ENCODE results near the gene RPS21. TPM values are rescaled to one million over a fixed set of nuclear protein-coding genes. Genes with fewer than 3 reads are reported as not detected.

RPS21 gene
- total RNA-seq, 2 experiments from 2014 or later = 2,670 to 2,760 TPM

- ATAC-seq = no peak
- TF ChIP-seq, protein P1, sequence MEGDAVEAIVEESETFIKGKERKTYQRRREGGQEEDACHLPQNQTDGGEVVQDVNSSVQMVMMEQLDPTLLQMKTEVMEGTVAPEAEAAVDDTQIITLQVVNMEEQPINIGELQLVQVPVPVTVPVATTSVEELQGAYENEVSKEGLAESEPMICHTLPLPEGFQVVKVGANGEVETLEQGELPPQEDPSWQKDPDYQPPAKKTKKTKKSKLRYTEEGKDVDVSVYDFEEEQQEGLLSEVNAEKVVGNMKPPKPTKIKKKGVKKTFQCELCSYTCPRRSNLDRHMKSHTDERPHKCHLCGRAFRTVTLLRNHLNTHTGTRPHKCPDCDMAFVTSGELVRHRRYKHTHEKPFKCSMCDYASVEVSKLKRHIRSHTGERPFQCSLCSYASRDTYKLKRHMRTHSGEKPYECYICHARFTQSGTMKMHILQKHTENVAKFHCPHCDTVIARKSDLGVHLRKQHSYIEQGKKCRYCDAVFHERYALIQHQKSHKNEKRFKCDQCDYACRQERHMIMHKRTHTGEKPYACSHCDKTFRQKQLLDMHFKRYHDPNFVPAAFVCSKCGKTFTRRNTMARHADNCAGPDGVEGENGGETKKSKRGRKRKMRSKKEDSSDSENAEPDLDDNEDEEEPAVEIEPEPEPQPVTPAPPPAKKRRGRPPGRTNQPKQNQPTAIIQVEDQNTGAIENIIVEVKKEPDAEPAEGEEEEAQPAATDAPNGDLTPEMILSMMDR (IDR thresholded peaks at IDR 0.05) = no peak
- no peak for DNase-seq
- ChIA-PET POLR2A (interaction anchor here (0.8 to 2.1 kb wide), 3 partner anchors 20 to 1474 kb away, joined by 3 to 4 read pairs (median 4); partner anchors contain the start of gene RPS21), CTCF (interaction anchor here (2.0 kb wide), 1 partner anchor 15 kb away, joined by 6 read pairs; no protein-coding TSS in a partner anchor)
- no peaks in the 10 kb centered on the region for H3K9me3 Mint-ChIP-seq
- no peak within 1 kb of the TSS for H3K27ac Mint-ChIP-seq
- intact Hi-C loops (cut with micrococcal nuclease) = no loop called here
- no peak within 1 kb of the TSS for H3K4me3 Mint-ChIP-seq
- H3K4me1 Mint-ChIP-seq (ENCODE audit: low read depth) = peaks cover 5% of the 10 kb centered on the region
- peaks cover 27% of the 10 kb centered on the region for H3K27me3 Mint-ChIP-seq
- H3K36me3 Mint-ChIP-seq (ENCODE audit: low read depth) = no peaks in the 10 kb centered on the region
Observed at GRCh38 chr20:62367136-62367632, 19.7 kb upstream of the RPS21 start, which contains the start of gene LAMA5. Gene LAMA5, minus strand, starts transcription at chr20:62367312. Its CDS starts 67 bp downstream, at chr20:62367245.

- intact Hi-C loops (cut with micrococcal nuclease) = no loop called here
- Mint-ChIP-seq H3K27ac (no peak overlapping the region), H3K9me3 (no peaks in the 10 kb centered on the region), H3K36me3 (ENCODE audit: low read depth) (no peaks in the 10 kb centered on the region), H3K4me1 (ENCODE audit: low read depth) (peaks cover 5% of the 10 kb centered on the region), H3K27me3 (peaks cover 27% of the 10 kb centered on the region), H3K4me3 (no peak overlapping the region)
- ATAC-seq = no peak
- CTCF ChIA-PET = interaction anchor here (2.0 kb wide), 2 partner anchors 15 to 67 kb away, joined by 6 read pairs; no protein-coding TSS in a partner anchor
- peak; percentile 24 for DNase-seq
- TF ChIP-seq, protein P1 (IDR thresholded peaks at IDR 0.05) = no peak
- POLR2A ChIA-PET = interaction anchor here (0.8 to 2.1 kb wide), 3 partner anchors 19 to 1473 kb away, joined by 3 to 4 read pairs (median 4); partner anchors contain the start of gene RPS21
Observed at GRCh38 chr20:62367633-62368391, 19.1 kb upstream of the RPS21 start.

GRCh38 chr20:62368392-62368975, 18.4 kb upstream of the RPS21 start:
- TF ChIP-seq, protein P1 (IDR thresholded peaks at IDR 0.05) = no peak
- no peak overlapping the region for H3K27ac Mint-ChIP-seq
- no peak overlapping the region for H3K4me3 Mint-ChIP-seq
- intact Hi-C loops (cut with micrococcal nuclease) = no loop called here
- ChIA-PET CTCF (interaction anchor here (1.0 to 2.0 kb wide), 3 partner anchors 12 to 68 kb away, joined by 3 to 6 read pairs (median 6); no protein-coding TSS in a partner anchor), POLR2A (interaction anchor here (0.6 to 1.6 kb wide), 2 partner anchors 18 to 21 kb away, joined by 3 to 4 read pairs; partner anchors contain the start of gene RPS21)
- DNase-seq (no peak), ATAC-seq (no peak)
- peaks cover 5% of the 10 kb centered on the region for H3K4me1 Mint-ChIP-seq (ENCODE audit: low read depth)
- H3K9me3 Mint-ChIP-seq = no peaks in the 10 kb centered on the region
- peaks cover 29% of the 10 kb centered on the region for H3K27me3 Mint-ChIP-seq
- no peaks in the 10 kb centered on the region for H3K36me3 Mint-ChIP-seq (ENCODE audit: low read depth)

DNA sequence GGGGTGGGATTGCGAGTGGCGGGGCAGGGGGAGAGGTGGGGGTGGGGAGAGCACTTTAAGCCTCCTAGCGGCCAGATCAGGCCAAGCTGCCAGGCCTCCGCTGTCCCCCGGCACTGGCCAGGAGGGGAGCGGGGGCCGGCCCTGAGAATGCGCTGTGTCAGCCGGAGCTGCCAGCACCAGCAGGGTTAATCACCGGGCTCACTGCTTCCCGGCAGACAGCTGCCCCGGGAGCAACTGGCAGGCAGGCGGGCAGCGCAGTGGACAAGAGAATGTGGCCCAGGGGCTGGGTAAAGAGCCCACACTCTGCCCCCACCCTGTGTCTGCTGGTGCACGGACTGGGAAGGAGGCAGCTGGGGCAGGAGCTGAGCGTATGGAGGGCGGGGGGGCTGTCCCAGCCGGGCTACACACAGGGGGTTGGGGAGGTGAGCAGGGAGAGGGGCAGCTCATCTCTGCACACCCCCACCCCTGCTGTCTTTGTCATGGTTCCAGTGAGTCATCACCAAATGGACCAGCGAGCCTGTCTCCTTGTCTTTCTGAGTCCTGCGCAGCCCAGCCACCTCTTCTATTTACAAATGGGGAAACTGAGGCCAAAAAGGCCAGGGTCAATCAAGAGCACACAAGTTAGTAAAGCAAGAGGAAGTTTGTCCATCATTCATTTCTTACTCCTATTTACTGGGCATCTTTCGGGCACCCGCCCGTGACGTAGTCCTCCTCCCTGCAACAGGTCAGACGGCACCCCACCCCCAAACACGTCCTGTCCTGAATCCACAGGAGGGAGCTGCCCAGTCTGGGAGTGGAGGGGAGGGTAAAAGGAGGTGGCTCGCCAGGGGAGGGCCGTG, 17.7 kb upstream of the RPS21 start:
- Mint-ChIP-seq H3K27ac (no peak overlapping the region), H3K4me1 (ENCODE audit: low read depth) (peaks cover 5% of the 10 kb centered on the region), H3K9me3 (no peaks in the 10 kb centered on the region), H3K27me3 (peaks cover 29% of the 10 kb centered on the region), H3K4me3 (no peak overlapping the region), H3K36me3 (ENCODE audit: low read depth) (no peaks in the 10 kb centered on the region)
- ATAC-seq = peak; percentile 6
- POLR2A ChIA-PET = interaction anchor here (0.6 to 1.6 kb wide), 2 partner anchors 18 to 20 kb away, joined by 3 to 4 read pairs; partner anchors contain the start of gene RPS21
- CTCF ChIA-PET = interaction anchor here (1.0 to 2.0 kb wide), 3 partner anchors 13 to 68 kb away, joined by 3 to 6 read pairs (median 6); no protein-coding TSS in a partner anchor
- intact Hi-C loops (cut with micrococcal nuclease) = no loop called here
- DNase-seq = peak; percentile 27
- TF ChIP-seq, protein P1 (IDR thresholded peaks at IDR 0.05) = peak; percentile 52
